ENCODE measurements around the gene PROZ.

The PROZ gene

DNA sequence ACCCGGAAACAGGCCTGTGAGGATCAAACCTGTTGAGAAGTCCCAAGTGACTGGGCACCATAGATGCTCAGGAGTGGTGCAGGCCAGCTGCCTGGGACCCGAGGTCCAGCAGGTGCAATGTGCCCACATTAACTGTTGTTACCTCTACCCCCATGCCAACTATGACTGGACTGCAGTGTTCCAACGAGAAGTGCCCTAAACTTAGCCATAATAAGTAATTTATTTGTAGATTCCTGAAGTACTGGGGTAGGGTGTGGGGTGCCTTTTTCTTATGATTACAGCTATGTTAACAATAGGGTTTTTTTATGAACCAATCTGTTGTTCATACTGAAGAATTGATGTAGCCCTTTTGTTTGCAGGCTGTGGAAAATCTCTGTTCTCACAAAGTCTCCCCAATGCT lies 60.1 kb downstream of the PROZ start:
- no peak overlapping the region for H2BK12ac ChIP-seq (ENCODE audit: low read length in 2 of 2)
- H3K23ac ChIP-seq (ENCODE audit: low read length in 2 of 2), result no peak overlapping the region
- H3K36me3 ChIP-seq (ENCODE audit: control insufficient read depth in 1 of 2, insufficient read depth in 2 of 2, low read depth in 1 of 2, low read length in 2 of 2), result peaks cover 42 to 56% of the 10 kb centered on the region in 2 experiments

DNA sequence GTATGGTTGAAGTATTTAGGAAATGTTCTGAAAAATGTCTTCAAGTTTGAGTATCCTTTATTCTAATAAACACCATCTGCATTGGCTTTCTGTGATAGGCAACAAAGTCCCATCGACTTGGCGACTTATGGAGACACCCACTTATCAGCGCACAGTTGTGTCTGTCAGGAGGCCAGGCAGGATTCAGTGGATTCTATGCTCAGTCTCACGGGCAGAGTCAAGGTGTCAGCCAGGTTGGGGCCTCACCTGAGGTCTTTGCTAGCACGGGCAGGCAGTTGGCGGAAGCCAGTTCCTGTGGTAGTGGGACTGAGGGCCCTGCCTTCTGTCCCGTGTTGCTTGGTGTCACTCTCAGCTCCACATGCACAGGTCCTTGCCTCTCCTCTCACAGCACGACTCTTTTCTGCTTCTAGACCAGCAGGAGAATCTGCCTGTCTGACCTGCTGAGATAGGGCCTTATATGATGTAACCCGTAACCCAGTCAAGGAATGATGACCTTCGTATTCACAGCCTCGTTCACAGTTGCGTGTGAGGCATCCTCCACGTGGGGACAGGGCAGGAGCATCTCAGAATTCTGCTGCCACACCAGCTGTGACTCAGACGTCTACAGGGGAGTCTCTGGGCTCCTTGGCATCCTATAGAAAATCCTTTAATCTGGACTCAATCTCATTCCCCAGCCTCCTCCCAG lies 61.0 kb downstream of the PROZ start:
- no peak overlapping the region for H3K27ac ChIP-seq (ENCODE audit: low read length, poor library complexity, severe bottlenecking)
- peaks cover 25% of the 10 kb centered on the region for H3K79me1 ChIP-seq (replicated peaks; ENCODE audit: low read length, poor library complexity, severe bottlenecking)
- H3K9me3 ChIP-seq (ENCODE audit: control insufficient read depth, low read length), result no peaks in the 10 kb centered on the region
- no peak overlapping the region for H4K91ac ChIP-seq (ENCODE audit: low read length)
- no peak overlapping the region for H2AFZ ChIP-seq (ENCODE audit: low read depth, low read length)
- H3K27me3 ChIP-seq (ENCODE audit: control insufficient read depth in 1 of 2, insufficient read depth in 1 of 2, low read length in 2 of 2), result no peaks in the 10 kb centered on the region
- WGBS, result 88% methylated on average over 14 of the region's 14 CpGs
- H3K36me3 ChIP-seq (ENCODE audit: control insufficient read depth in 1 of 2, insufficient read depth in 2 of 2, low read depth in 1 of 2, low read length in 2 of 2), result peaks cover 49 to 58% of the 10 kb centered on the region in 2 experiments
- no peak overlapping the region for H2BK5ac ChIP-seq (ENCODE audit: low read depth, low read length, poor library complexity, severe bottlenecking)
- H3K14ac ChIP-seq (ENCODE audit: low read length in 2 of 2), result no peak overlapping the region
- peak overlapping the region in 1 of 2 experiments; percentile 7 for H2BK12ac ChIP-seq (ENCODE audit: low read length in 2 of 2)
- no peak for DNase-seq
- peak overlapping the region; percentile 64 for H2BK15ac ChIP-seq (ENCODE audit: low read depth, poor library complexity, severe bottlenecking)
- no peak overlapping the region for H4K8ac ChIP-seq (ENCODE audit: low read length)
- H2BK120ac ChIP-seq (ENCODE audit: low read depth, low read length), result no peak overlapping the region
- H3K23ac ChIP-seq (ENCODE audit: low read length in 2 of 2), result no peak overlapping the region
- no peak overlapping the region for H3K9ac ChIP-seq (ENCODE audit: low read length)
- peaks cover 32% of the 10 kb centered on the region for H3K4me1 ChIP-seq (ENCODE audit: control insufficient read depth, insufficient read depth, low read depth, low read length)
- H3K4me2 ChIP-seq (ENCODE audit: low read length, poor library complexity, severe bottlenecking), result no peak overlapping the region
- H3K4me3 ChIP-seq (ENCODE audit: insufficient read depth in 1 of 2, low read depth in 1 of 2, low read length in 2 of 2), result no peak overlapping the region
- H2AK5ac ChIP-seq (ENCODE audit: low read length, severe bottlenecking), result no peak overlapping the region
- H3K4ac ChIP-seq (ENCODE audit: low read depth in 1 of 2, low read length in 2 of 2), result no peak overlapping the region
- H3K18ac ChIP-seq (ENCODE audit: low read depth in 1 of 2, low read length in 2 of 2), result no peak overlapping the region

More for the DNA sequence above, 60.1 kb downstream of the PROZ start:
- Histone ChIP-seq H3K79me1 (replicated peaks; ENCODE audit: low read length, poor library complexity, severe bottlenecking) (peaks cover 20% of the 10 kb centered on the region), H3K4me3 (ENCODE audit: insufficient read depth in 1 of 2, low read depth in 1 of 2, low read length in 2 of 2) (no peak overlapping the region), H2AFZ (ENCODE audit: low read depth, low read length) (no peak overlapping the region), H3K4me1 (ENCODE audit: control insufficient read depth, insufficient read depth, low read depth, low read length) (peaks cover 32% of the 10 kb centered on the region), H3K27ac (ENCODE audit: low read length, poor library complexity, severe bottlenecking) (no peak overlapping the region), H3K18ac (ENCODE audit: low read depth in 1 of 2, low read length in 2 of 2) (no peak overlapping the region), H3K14ac (ENCODE audit: low read length in 2 of 2) (no peak overlapping the region), H3K9me3 (ENCODE audit: control insufficient read depth, low read length) (no peaks in the 10 kb centered on the region), H2AK5ac (ENCODE audit: low read length, severe bottlenecking) (no peak overlapping the region), H3K4me2 (ENCODE audit: low read length, poor library complexity, severe bottlenecking) (no peak overlapping the region), H3K27me3 (ENCODE audit: control insufficient read depth in 1 of 2, insufficient read depth in 1 of 2, low read length in 2 of 2) (no peaks in the 10 kb centered on the region), H2BK5ac (ENCODE audit: low read depth, low read length, poor library complexity, severe bottlenecking) (no peak overlapping the region), H2BK120ac (ENCODE audit: low read depth, low read length) (no peak overlapping the region), H4K8ac (ENCODE audit: low read length) (no peak overlapping the region), H2BK15ac (ENCODE audit: low read depth, poor library complexity, severe bottlenecking) (no peak overlapping the region), H3K9ac (ENCODE audit: low read length) (no peak overlapping the region), H3K4ac (ENCODE audit: low read depth in 1 of 2, low read length in 2 of 2) (no peak overlapping the region), H4K91ac (ENCODE audit: low read length) (no peak overlapping the region)
- no peak for DNase-seq
- WGBS, result 98% methylated on average over 2 of the region's 3 CpGs

DNA sequence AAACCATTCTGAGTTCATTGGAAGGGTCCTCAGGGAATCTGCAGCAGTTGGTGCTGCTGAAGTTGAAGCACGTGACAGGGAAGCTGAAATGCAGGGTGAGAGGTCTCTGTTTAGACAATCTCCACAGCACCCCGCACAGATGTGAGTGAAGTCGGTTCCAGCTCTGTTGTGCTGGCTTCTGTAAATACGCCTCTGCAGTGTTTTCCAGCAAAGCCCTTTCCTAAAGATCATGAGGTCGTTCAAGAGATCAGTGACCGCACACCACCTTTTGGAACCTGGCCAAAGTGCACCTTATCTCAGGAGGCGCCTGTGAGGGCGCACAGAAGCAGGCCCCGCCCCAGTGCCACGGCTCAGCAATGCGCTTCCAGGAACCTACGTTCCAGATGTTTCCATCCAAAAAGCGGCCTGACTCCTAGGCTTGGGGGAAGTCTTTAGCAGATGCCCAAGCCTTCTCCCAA lies 61.7 kb downstream of the PROZ start:
- Histone ChIP-seq H3K4ac (ENCODE audit: low read depth in 1 of 2, low read length in 2 of 2) (no peak overlapping the region), H3K27ac (ENCODE audit: low read length, poor library complexity, severe bottlenecking) (no peak overlapping the region), H3K4me2 (ENCODE audit: low read length, poor library complexity, severe bottlenecking) (no peak overlapping the region), H4K91ac (ENCODE audit: low read length) (no peak overlapping the region), H3K27me3 (ENCODE audit: control insufficient read depth in 1 of 2, insufficient read depth in 1 of 2, low read length in 2 of 2) (no peaks in the 10 kb centered on the region), H2BK12ac (ENCODE audit: low read length in 2 of 2) (no peak overlapping the region), H3K14ac (ENCODE audit: low read length in 2 of 2) (no peak overlapping the region), H2BK120ac (ENCODE audit: low read depth, low read length) (no peak overlapping the region), H3K4me3 (ENCODE audit: insufficient read depth in 1 of 2, low read depth in 1 of 2, low read length in 2 of 2) (no peak overlapping the region), H2BK5ac (ENCODE audit: low read depth, low read length, poor library complexity, severe bottlenecking) (no peak overlapping the region), H4K8ac (ENCODE audit: low read length) (no peak overlapping the region), H2BK15ac (ENCODE audit: low read depth, poor library complexity, severe bottlenecking) (no peak overlapping the region), H3K23ac (ENCODE audit: low read length in 2 of 2) (no peak overlapping the region), H3K4me1 (ENCODE audit: control insufficient read depth, insufficient read depth, low read depth, low read length) (peaks cover 29% of the 10 kb centered on the region), H2AK5ac (ENCODE audit: low read length, severe bottlenecking) (no peak overlapping the region), H3K9me3 (ENCODE audit: control insufficient read depth, low read length) (no peaks in the 10 kb centered on the region), H3K9ac (ENCODE audit: low read length) (no peak overlapping the region), H3K36me3 (ENCODE audit: control insufficient read depth in 1 of 2, insufficient read depth in 2 of 2, low read depth in 1 of 2, low read length in 2 of 2) (peaks cover 48 to 60% of the 10 kb centered on the region in 2 experiments), H2AFZ (ENCODE audit: low read depth, low read length) (no peak overlapping the region), H3K79me1 (replicated peaks; ENCODE audit: low read length, poor library complexity, severe bottlenecking) (peaks cover 27% of the 10 kb centered on the region), H3K18ac (ENCODE audit: low read depth in 1 of 2, low read length in 2 of 2) (no peak overlapping the region)
- WGBS, result 96% methylated on average over 13 of the region's 13 CpGs
- no peak for DNase-seq

DNA sequence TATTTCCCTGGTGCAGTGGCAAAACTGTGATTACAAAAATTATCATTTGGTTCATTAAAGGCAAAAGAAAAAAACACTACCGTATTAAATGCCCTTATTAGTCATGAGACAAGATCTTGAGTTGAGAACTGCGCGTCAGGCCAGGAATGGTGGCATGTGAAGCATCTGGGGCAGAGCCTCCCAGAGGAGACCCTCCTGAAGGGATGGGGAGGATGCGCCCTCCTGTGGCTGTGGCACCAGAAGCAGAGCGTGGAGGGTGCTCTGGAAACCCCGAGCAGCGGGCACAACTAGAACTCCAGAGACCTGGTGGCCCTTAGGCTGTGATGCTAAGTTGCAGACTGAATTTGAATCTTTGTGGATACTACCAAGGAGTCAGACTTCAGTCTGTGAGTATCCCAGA lies 62.4 kb downstream of the PROZ start:
- no peak overlapping the region for H3K18ac ChIP-seq (ENCODE audit: low read depth in 1 of 2, low read length in 2 of 2)
- peak; percentile 33 for DNase-seq
- 95% methylated on average over 7 of the region's 7 CpGs for WGBS
- H3K14ac ChIP-seq (ENCODE audit: low read length in 2 of 2), result no peak overlapping the region
- H3K27me3 ChIP-seq (ENCODE audit: control insufficient read depth in 1 of 2, insufficient read depth in 1 of 2, low read length in 2 of 2), result no peaks in the 10 kb centered on the region
- H3K4me3 ChIP-seq (ENCODE audit: insufficient read depth in 1 of 2, low read depth in 1 of 2, low read length in 2 of 2), result no peak overlapping the region
- H4K91ac ChIP-seq (ENCODE audit: low read length), result no peak overlapping the region
- peaks cover 23% of the 10 kb centered on the region for H3K4me1 ChIP-seq (ENCODE audit: control insufficient read depth, insufficient read depth, low read depth, low read length)
- H2AFZ ChIP-seq (ENCODE audit: low read depth, low read length), result no peak overlapping the region
- H3K23ac ChIP-seq (ENCODE audit: low read length in 2 of 2), result no peak overlapping the region
- peaks cover 52 to 67% of the 10 kb centered on the region in 2 experiments for H3K36me3 ChIP-seq (ENCODE audit: control insufficient read depth in 1 of 2, insufficient read depth in 2 of 2, low read depth in 1 of 2, low read length in 2 of 2)
- no peak overlapping the region for H3K27ac ChIP-seq (ENCODE audit: low read length, poor library complexity, severe bottlenecking)
- no peak overlapping the region for H2AK5ac ChIP-seq (ENCODE audit: low read length, severe bottlenecking)
- H3K9ac ChIP-seq (ENCODE audit: low read length), result no peak overlapping the region
- no peaks in the 10 kb centered on the region for H3K9me3 ChIP-seq (ENCODE audit: control insufficient read depth, low read length)
- H3K4me2 ChIP-seq (ENCODE audit: low read length, poor library complexity, severe bottlenecking), result no peak overlapping the region
- no peak overlapping the region for H4K8ac ChIP-seq (ENCODE audit: low read length)
- H2BK12ac ChIP-seq (ENCODE audit: low read length in 2 of 2), result no peak overlapping the region
- H2BK5ac ChIP-seq (ENCODE audit: low read depth, low read length, poor library complexity, severe bottlenecking), result no peak overlapping the region
- H3K4ac ChIP-seq (ENCODE audit: low read depth in 1 of 2, low read length in 2 of 2), result no peak overlapping the region
- no peak overlapping the region for H2BK15ac ChIP-seq (ENCODE audit: low read depth, poor library complexity, severe bottlenecking)
- H3K79me1 ChIP-seq (replicated peaks; ENCODE audit: low read length, poor library complexity, severe bottlenecking), result peaks cover 31% of the 10 kb centered on the region
- H2BK120ac ChIP-seq (ENCODE audit: low read depth, low read length), result no peak overlapping the region
